Activated naive CD8-positive, alpha-beta T cell treated with anti-CD3 and anti-CD28 coated beads, Interleukin-2, amount 10 ng/mL, durations not matched to agents 7 days and 5 days (primary cell): Measurements from ENCODE around the gene SPEF2. TPM values are rescaled to one million over a fixed set of nuclear protein-coding genes. Genes with fewer than 3 reads are reported as not detected.

Experiments used
- ATAC-seq: fragments of 150-1000 bp; cut with Tn5 transposase; one replicate; pipeline ENCODE4 v1.10.0; 2021; ENCODE audit warnings: low read depth, moderate library complexity
- POLR2A ChIA-PET: fragments of 350-600 bp; sonication (Branson Sonifier 250); formaldehyde crosslinking; loops from one replicate; lab custom pipeline; 2021; ENCODE audit warnings: antibody characterized with exemption; lab: Charles Lee
- DNase-seq: peaks from one replicate; pipeline ENCODE4 v3.0.0; 2021
- H3K27ac Mint-ChIP-seq: one replicate; pipeline ENCODE4 v1.8.0; 2022; ENCODE audit warnings: mild to moderate bottlenecking, mixed read lengths
- H3K27me3 Mint-ChIP-seq: one replicate; pipeline ENCODE4 v1.8.0; 2022; ENCODE audit warnings: mild to moderate bottlenecking, moderate library complexity, mixed read lengths
- H3K36me3 Mint-ChIP-seq: one replicate; pipeline ENCODE4 v1.8.0; 2021; ENCODE audit warnings: mild to moderate bottlenecking, mixed read lengths
- H3K4me1 Mint-ChIP-seq: one replicate; pipeline ENCODE4 v1.8.0; 2021; ENCODE audit warnings: mixed read lengths
- H3K4me3 Mint-ChIP-seq: one replicate; pipeline ENCODE4 v1.8.0; 2022; ENCODE audit warnings: mild to moderate bottlenecking, moderate library complexity, mixed read lengths
- H3K9me3 Mint-ChIP-seq: one replicate; pipeline ENCODE4 v1.8.0; 2021; ENCODE audit warnings: mixed read lengths
- total RNA-seq, 2 experiments: library from RNA; stranded (reverse); gene quantifications; one replicate each; pipeline ENCODE4 v1.2.3, GENCODE V29; 2021

The SPEF2 gene
- total RNA-seq, 2 experiments from 2014 or later = 13.7 to 17.8 TPM

DNA sequence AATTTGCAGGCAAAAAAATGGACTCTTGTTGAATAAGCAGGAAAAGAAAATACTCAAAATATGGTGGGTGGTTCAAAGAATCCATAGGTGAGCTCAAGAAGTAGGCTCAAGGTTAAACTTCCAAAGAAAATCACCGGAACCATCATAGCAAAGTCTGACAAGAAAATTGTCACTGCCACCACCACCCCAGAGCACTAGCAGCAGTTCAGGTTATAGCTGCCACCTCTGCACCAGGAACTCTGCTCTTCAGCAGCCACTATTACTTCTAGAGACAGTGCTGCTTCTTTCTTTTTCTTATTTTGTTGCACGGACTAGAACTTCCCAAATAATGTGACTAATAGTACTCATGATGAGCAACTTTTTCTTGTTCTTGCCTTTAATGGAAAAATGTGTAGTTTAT lies 70.3 kb downstream of the SPEF2 start:
- H3K4me1 Mint-ChIP-seq = no peaks in the 10 kb centered on the region
- H3K27me3 Mint-ChIP-seq = no peaks in the 10 kb centered on the region
- H3K36me3 Mint-ChIP-seq = peaks cover 5% of the 10 kb centered on the region
- ATAC-seq (no peak), DNase-seq (no peak)
- no peak overlapping the region for H3K4me3 Mint-ChIP-seq
- peaks cover 2% of the 10 kb centered on the region for H3K9me3 Mint-ChIP-seq
- POLR2A ChIA-PET = no interaction called here
- H3K27ac Mint-ChIP-seq = no peak overlapping the region

DNA sequence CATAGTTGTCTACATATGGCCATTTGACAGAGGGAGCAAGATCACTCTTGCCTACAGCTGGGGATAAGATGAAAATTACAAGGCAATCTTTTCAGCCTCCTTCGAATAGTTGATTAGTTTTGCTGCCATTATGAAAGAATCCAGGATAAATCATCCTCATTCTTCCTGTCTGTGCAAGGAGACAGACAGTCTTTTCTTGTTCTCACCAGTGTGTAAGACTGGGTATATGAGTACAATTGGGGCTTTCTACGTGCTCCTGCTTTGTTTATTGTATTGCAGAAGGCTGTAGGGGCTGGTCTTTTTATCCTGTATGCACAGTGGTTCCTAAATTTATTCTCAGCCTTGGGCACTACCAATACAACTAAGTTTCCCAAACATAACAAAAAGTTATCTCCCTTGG lies 76.8 kb downstream of the SPEF2 start:
- no peak for ATAC-seq
- no peak overlapping the region for H3K27ac Mint-ChIP-seq
- no peak overlapping the region for H3K4me3 Mint-ChIP-seq
- H3K9me3 Mint-ChIP-seq = peaks cover 2% of the 10 kb centered on the region
- POLR2A ChIA-PET = no interaction called here
- peaks cover 6% of the 10 kb centered on the region for H3K36me3 Mint-ChIP-seq
- no peaks in the 10 kb centered on the region for H3K27me3 Mint-ChIP-seq
- DNase-seq = no peak
- no peaks in the 10 kb centered on the region for H3K4me1 Mint-ChIP-seq

DNA sequence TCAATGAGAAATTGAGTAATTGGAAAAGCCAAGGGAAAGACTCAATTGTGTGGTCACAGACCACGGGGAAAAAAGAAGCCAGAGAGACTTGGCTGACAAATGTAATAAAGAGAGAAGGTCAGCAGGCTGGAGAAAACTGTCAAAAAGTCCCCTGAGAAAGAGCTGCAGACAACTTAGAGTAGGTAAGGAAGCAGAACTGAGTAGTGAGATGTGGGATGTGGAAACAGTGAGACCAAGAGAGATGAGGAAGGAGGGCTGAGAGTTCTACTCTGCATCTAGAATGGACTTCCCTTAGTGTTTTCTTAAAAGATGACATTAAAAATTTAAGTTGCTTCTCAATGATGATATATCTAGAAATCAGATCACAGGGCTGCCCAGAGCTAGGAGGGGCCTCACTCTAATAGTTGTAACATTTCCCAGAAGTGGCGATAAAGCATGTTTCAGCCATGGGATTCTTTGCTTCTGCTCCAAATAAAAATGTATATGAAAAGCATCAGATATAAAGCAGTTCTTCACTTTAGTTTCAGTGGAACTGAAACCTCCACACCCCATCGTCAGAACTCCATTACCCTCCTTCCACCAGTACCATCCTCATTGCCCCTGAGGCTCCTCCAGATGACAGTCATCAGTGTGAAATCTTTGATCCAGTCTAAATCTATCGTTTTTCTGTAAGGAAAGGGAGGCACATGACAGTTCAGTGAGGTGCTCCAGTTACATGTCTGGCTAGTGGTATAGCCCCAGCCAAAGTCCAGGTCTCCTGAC lies 80.6 kb downstream of the SPEF2 start:
- POLR2A ChIA-PET = no interaction called here
- Mint-ChIP-seq H3K27me3 (no peaks in the 10 kb centered on the region), H3K4me1 (no peaks in the 10 kb centered on the region), H3K36me3 (peaks cover 3% of the 10 kb centered on the region), H3K9me3 (no peaks in the 10 kb centered on the region), H3K27ac (no peak overlapping the region), H3K4me3 (no peak overlapping the region)
- ATAC-seq = no peak
- DNase-seq = no peak

DNA sequence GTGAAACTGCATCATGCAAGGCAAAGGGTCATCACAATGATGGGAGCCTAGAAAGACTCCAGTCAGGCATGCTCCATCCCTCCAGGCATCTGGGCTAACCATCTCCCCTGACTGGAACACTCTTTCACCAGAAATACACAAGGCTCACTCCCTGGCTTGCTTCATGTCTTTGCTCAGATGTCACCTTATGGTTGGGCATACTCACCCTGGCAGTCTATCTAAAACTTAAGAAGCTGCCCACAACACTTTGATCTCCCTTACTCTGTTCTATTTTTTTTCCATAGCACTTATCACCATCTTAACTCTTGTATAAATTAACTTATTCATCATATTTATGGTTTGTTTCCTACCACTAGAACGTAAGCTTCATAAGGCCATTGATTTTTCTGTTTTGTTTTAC lies 90.0 kb downstream of the SPEF2 start:
- no peaks in the 10 kb centered on the region for H3K4me1 Mint-ChIP-seq
- DNase-seq = no peak
- H3K9me3 Mint-ChIP-seq = peaks cover 3% of the 10 kb centered on the region
- H3K27me3 Mint-ChIP-seq = no peaks in the 10 kb centered on the region
- no peak overlapping the region for H3K4me3 Mint-ChIP-seq
- ATAC-seq = no peak
- H3K36me3 Mint-ChIP-seq = peaks cover 14% of the 10 kb centered on the region
- no peak overlapping the region for H3K27ac Mint-ChIP-seq
- POLR2A ChIA-PET = no interaction called here

DNA sequence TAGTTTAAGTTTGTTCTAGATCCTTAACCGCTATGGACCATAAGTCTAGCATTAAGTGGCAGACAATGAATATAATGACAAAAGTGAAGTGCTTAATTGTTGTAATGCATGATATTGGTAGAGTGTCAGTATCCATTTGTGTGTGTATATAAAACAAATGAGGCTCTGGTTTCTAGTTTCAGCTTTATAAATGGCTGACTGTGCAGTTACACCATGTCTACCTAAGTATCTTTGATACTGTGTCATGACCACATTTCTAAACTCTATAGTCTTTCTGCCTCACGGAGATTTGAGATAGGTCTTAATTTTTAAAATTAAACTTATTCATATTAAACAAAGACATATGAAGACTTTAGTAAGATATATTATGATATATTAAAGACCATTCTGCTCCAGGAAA lies 92.0 kb downstream of the SPEF2 start:
- no peaks in the 10 kb centered on the region for H3K4me1 Mint-ChIP-seq
- no peak overlapping the region for H3K27ac Mint-ChIP-seq
- H3K27me3 Mint-ChIP-seq = no peaks in the 10 kb centered on the region
- peaks cover 3% of the 10 kb centered on the region for H3K9me3 Mint-ChIP-seq
- no peak for DNase-seq
- peaks cover 14% of the 10 kb centered on the region for H3K36me3 Mint-ChIP-seq
- no peak overlapping the region for H3K4me3 Mint-ChIP-seq
- no peak for ATAC-seq
- POLR2A ChIA-PET = no interaction called here

DNA sequence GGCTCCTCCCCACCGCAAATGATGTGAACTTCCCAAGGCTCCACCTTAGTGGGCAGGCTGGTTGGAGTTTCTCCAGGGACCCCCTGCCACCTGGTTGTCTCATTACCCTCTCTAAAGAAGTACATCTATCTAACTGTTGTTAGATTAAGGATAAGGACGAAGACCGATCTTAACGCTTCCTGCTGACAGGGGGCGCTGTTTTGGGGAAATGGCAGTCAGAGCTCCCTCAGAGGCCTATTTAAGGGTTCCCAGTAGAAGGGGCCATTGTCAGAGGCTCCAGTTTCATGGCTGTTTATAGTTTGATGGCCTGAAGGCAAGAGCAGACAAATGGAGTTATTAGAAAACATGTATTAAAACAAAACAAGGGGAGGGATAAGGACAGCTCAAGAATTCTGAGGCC lies 100.1 kb downstream of the SPEF2 start:
- no peak overlapping the region for H3K27ac Mint-ChIP-seq
- peaks cover 8% of the 10 kb centered on the region for H3K9me3 Mint-ChIP-seq
- no peak for DNase-seq
- no peak for ATAC-seq
- H3K4me1 Mint-ChIP-seq = no peaks in the 10 kb centered on the region
- POLR2A ChIA-PET = no interaction called here
- peaks cover 2% of the 10 kb centered on the region for H3K36me3 Mint-ChIP-seq
- H3K4me3 Mint-ChIP-seq = no peak overlapping the region
- H3K27me3 Mint-ChIP-seq = no peaks in the 10 kb centered on the region

DNA sequence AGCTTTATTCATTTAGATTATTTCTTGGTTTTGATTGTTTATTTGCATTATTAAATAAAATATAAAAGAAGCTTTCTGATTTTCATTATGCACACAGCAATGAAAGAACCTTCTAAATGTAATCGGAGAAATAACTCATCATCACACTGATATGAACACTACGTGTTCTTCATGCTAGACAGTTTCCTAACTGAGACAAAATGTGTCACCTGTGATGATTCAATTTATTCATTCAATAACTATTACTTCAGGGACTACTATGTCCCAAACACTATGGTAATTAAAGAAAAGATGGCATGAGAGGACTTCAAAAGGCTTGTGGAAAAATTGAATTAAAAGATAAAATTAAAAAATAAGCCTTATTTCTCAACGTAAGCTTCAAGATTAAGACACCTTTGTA lies 118.1 kb downstream of the SPEF2 start:
- POLR2A ChIA-PET = no interaction called here
- H3K4me1 Mint-ChIP-seq = peaks cover 6% of the 10 kb centered on the region
- no peak for ATAC-seq
- no peak for DNase-seq
- H3K9me3 Mint-ChIP-seq = peaks cover 10% of the 10 kb centered on the region
- no peak overlapping the region for H3K4me3 Mint-ChIP-seq
- H3K36me3 Mint-ChIP-seq = peaks cover 10% of the 10 kb centered on the region
- no peak overlapping the region for H3K27ac Mint-ChIP-seq
- no peaks in the 10 kb centered on the region for H3K27me3 Mint-ChIP-seq

DNA sequence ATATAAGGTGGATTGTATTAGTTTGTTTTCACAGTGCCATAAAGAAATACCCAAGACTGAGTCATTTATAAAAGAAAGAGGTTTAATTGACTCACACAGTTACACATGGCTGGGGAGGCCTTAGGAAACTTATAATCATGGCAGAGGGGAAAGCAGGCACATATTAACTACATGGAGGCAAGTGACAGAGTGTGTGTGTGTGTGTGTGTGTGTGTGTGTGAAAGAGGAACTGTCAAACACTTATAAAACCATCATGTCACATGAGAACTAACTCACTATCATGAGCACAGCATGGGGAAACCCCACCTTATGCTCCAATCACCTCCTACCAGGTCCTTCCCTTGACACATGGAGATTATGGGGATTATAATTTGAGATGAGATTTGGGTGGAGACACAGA lies 118.6 kb downstream of the SPEF2 start:
- POLR2A ChIA-PET = no interaction called here
- Mint-ChIP-seq H3K36me3 (peaks cover 9% of the 10 kb centered on the region), H3K27me3 (no peaks in the 10 kb centered on the region), H3K9me3 (peaks cover 9% of the 10 kb centered on the region), H3K4me1 (peaks cover 7% of the 10 kb centered on the region), H3K4me3 (no peak overlapping the region), H3K27ac (no peak overlapping the region)
- DNase-seq = no peak
- no peak for ATAC-seq

DNA sequence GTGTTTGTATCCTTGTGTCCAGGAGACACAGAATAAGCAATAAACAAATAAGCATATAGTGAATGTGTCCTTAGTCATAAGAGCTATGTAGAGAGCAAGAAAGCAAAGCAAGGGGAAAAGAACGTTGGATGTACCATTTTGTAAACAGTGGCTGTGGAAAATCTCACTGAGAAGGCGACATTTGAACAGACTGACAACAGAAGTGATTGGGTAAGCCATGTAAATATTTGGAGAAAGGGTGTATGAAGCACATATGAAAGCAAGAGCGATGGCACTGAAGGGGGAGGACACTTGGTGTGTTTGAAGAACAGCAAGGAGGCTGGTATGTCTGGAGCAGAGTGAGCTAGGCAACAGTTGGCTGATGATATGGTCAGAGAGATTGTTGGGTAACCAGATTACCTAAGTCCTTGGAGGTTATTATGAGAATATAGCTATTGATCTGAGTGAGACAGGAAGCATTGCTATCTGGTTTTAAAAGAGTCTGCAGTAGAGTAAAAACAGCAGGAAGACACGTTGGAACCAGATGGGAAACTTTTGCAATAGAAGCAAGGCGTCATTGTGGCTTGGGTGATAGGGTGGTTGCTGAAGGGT lies 123.6 kb downstream of the SPEF2 start:
- no peaks in the 10 kb centered on the region for H3K27me3 Mint-ChIP-seq
- H3K27ac Mint-ChIP-seq = no peak overlapping the region
- ATAC-seq (no peak), DNase-seq (no peak)
- H3K9me3 Mint-ChIP-seq = peaks cover 8% of the 10 kb centered on the region
- peaks cover 10% of the 10 kb centered on the region for H3K4me1 Mint-ChIP-seq
- H3K4me3 Mint-ChIP-seq = no peak overlapping the region
- POLR2A ChIA-PET = no interaction called here
- H3K36me3 Mint-ChIP-seq = peaks cover 15% of the 10 kb centered on the region

DNA sequence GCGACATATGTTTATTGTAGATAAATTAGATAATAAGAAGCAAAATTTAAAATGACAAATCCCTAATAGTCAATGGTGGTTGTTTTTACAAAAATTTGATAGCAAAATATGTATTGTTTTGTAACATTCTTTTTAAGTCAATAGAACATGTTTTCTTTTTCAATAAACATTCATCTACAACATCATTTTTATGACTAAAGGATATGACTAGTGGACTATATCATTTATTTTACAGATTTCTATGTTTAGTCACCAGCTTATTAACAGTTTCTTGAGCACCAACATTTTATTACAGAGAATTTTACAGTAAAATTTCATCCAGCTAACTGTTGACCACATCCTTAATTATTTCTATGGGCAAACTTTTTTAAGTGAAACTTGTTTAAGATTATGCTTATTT lies 124.3 kb downstream of the SPEF2 start:
- H3K27me3 Mint-ChIP-seq = no peaks in the 10 kb centered on the region
- DNase-seq (no peak), ATAC-seq (no peak)
- no peak overlapping the region for H3K4me3 Mint-ChIP-seq
- H3K4me1 Mint-ChIP-seq = peaks cover 10% of the 10 kb centered on the region
- peaks cover 4% of the 10 kb centered on the region for H3K9me3 Mint-ChIP-seq
- POLR2A ChIA-PET = no interaction called here
- peaks cover 16% of the 10 kb centered on the region for H3K36me3 Mint-ChIP-seq
- no peak overlapping the region for H3K27ac Mint-ChIP-seq

DNA sequence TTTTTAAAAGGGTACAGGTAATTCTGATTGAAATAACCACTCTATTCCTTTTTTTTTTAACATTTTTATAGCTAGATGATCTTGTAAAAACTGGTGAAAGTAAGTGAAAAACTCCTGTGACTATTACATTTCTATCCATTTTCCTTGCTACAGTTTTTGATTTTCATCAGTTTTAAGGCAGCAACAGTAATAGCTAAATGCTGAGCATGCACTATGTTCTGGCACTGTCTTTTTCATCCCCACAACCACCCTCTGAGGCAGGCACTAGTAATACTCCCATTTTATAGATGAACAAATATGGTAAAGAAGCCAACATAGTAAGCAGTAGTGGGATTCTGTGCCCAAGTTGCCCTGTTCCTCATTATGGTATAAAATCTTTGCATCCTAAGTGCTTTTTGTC lies 126.0 kb downstream of the SPEF2 start:
- H3K36me3 Mint-ChIP-seq = peaks cover 24% of the 10 kb centered on the region
- POLR2A ChIA-PET = no interaction called here

DNA sequence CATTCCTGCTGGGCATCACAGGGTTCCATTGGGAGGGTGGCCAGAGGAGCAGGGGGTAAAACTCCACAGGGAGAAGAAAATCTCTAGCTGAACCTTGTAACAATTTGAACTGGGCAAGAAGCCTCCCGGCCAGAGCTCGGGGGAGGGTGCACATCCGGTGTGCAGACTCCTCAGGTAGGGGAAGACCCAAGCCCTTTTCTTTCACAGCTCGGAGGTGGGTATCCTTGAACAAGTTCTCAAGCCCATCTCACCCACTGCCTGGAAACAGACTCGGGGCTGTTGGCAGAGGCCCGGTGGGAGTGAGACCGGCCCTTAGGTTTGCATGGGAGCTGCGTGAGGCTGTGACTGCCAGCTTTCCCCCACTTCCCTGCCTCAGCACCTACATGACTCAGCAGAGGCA lies 127.5 kb downstream of the SPEF2 start:
- Mint-ChIP-seq H3K9me3 (peaks cover 15% of the 10 kb centered on the region), H3K36me3 (peaks cover 23% of the 10 kb centered on the region), H3K27me3 (no peaks in the 10 kb centered on the region), H3K4me3 (peak overlapping the region; percentile 4), H3K4me1 (peaks cover 14% of the 10 kb centered on the region), H3K27ac (peak overlapping the region; percentile 4)
- POLR2A ChIA-PET = interaction anchor here (1.1 kb wide), 1 partner anchor 128 kb away, joined by 3 read pairs; the partner anchor contains the start of gene SPEF2
- ATAC-seq = no peak
- DNase-seq = no peak

More for the DNA sequence above, 126.0 kb downstream of the SPEF2 start:
- Mint-ChIP-seq H3K27ac (no peak overlapping the region), H3K27me3 (no peaks in the 10 kb centered on the region), H3K4me3 (no peak overlapping the region), H3K9me3 (peaks cover 12% of the 10 kb centered on the region), H3K4me1 (peaks cover 12% of the 10 kb centered on the region)
- ATAC-seq (no peak), DNase-seq (no peak)

DNA sequence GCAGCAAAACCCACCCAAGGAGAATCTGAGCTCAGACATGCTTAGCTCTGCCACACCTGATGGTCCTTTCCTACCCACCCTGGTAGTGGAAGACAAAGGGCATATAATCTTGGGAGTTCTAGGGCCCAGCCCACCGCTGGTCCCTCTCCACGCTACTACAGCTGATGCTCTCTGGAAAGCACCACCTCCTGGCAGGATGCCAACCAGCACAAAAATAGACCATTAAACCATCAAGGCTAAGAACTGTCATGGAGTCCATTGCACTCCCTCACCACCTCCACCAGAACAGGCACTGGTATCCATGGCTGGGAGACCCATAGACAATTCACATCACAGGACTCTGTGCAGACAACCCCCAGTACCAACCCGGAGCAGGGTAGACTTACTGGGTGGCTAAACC lies 128.0 kb downstream of the SPEF2 start:
- Mint-ChIP-seq H3K27ac (no peak overlapping the region), H3K4me1 (peaks cover 14% of the 10 kb centered on the region), H3K27me3 (no peaks in the 10 kb centered on the region), H3K36me3 (peaks cover 24% of the 10 kb centered on the region), H3K9me3 (peaks cover 17% of the 10 kb centered on the region), H3K4me3 (no peak overlapping the region)
- DNase-seq = no peak
- POLR2A ChIA-PET = interaction anchor here (1.1 kb wide), 1 partner anchor 128 kb away, joined by 3 read pairs; the partner anchor contains the start of gene SPEF2
- no peak for ATAC-seq

DNA sequence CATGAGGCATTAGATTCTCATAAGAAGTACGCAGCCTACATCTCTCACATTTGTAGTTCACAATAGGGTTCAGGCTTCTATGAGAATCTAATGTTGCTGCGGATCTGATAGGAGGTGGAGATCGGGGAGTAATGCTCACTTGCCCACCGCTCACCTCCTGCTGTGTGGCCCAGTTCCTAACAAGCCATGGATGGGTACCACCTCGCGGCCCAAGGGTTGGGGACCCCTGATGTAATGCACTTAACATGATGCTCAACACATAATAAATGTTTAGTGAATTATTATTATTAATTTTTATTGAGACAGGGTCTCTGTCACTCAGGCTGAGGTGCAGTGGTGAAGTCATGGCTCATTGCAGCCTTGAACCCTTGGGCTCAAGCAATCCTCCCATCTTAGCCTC lies 134.3 kb downstream of the SPEF2 start:
- no peak overlapping the region for H3K4me3 Mint-ChIP-seq
- no peak for DNase-seq
- H3K36me3 Mint-ChIP-seq = peaks cover 16% of the 10 kb centered on the region
- peaks cover 17% of the 10 kb centered on the region for H3K9me3 Mint-ChIP-seq
- no peak for ATAC-seq
- POLR2A ChIA-PET = no interaction called here
- H3K27ac Mint-ChIP-seq = no peak overlapping the region
- no peaks in the 10 kb centered on the region for H3K27me3 Mint-ChIP-seq
- H3K4me1 Mint-ChIP-seq = peaks cover 9% of the 10 kb centered on the region
